HCT116 (cell line): ENCODE measurements around the gene KDM2B. TPM values are rescaled to one million over a fixed set of nuclear protein-coding genes. Genes with fewer than 3 reads are reported as not detected.

Source experiments
- ATAC-seq: fragments of 200-7000 bp; cut with Tn5 transposase; 2 replicates; pipeline ENCODE4 v1.9.1; 2020; ENCODE audit warnings: mild to moderate bottlenecking, moderate library complexity
- BruUV-seq: library from RNA; stranded (reverse); fragments of 400-500 nt; replicated peaks from 2 replicates; lab custom pipeline; 2021; lab: Mats Ljungman, UMichigan
- CTCF ChIA-PET: fragments of 300-600 bp; sonication (Branson Sonifier 250); formaldehyde crosslinking; loops from one replicate; lab custom pipeline; 2021; ENCODE audit warnings: antibody characterized with exemption; lab: Charles Lee
- POLR2A ChIA-PET: fragments of 300-600, 350-600 bp; sonication (Branson Sonifier 250); formaldehyde crosslinking; loops from one replicate; lab custom pipeline; 2021; ENCODE audit warnings: antibody characterized with exemption; lab: Charles Lee
- RAD21 ChIA-PET, 2 experiments: fragments of 300-600 bp; sonication (Branson Sonifier 250); formaldehyde crosslinking; loops; one replicate each; lab custom pipeline; 2023; ENCODE audit warnings: low total read pairs in 2 of 2; ENCODE audit not compliant: uncharacterized antibody in 2 of 2, unreplicated experiment in 2 of 2, low non-redundant PET in 1 of 2; lab: Charles Lee
- DNase-seq: peaks from one replicate; pipeline ENCODE4 v3.0.0-alpha.2; 2010; ENCODE audit warnings: low read depth, low spot score
- H2AFZ ChIP-seq: fragments of 200-600 bp; shearing (Covaris generic), sonication (generic); 2 replicates; pipeline ENCODE4 v1.6.1; 2017; ENCODE audit warnings: low read depth, mixed run types, mixed read lengths, antibody characterized with exemption, low read length; ENCODE audit not compliant: poor library complexity, severe bottlenecking
- H3K27ac ChIP-seq: 2 replicates; pipeline ENCODE4 v1.5.1; 2012; ENCODE audit warnings: low read depth, low read length
- H3K27me3 ChIP-seq: fragments of 200-600 bp; sonication (generic); 2 replicates; pipeline ENCODE4 v1.6.1; 2016; ENCODE audit warnings: mixed run types, low read length, mixed read lengths; ENCODE audit not compliant: insufficient read depth
- H3K36me3 ChIP-seq, 2 experiments: fragments of 200-500 bp in 1 of 2; fragments of 200-600 bp in 1 of 2; sonication (Bioruptor generic) in 1 of 2; sonication (generic) in 1 of 2; 2 replicates each; pipeline versions ENCODE4 v1.5.1 to v1.6.1; 2014 to 2016; ENCODE audit warnings: low read length in 2 of 2, inconsistent platforms in 1 of 2, mixed read lengths in 1 of 2, mixed run types in 1 of 2; ENCODE audit not compliant: insufficient read depth in 2 of 2, control insufficient read depth in 1 of 2
- H3K4me1 ChIP-seq, 2 experiments: fragments of 200-600 bp in 1 of 2; sonication (generic) in 1 of 2; 2 replicates each; pipeline versions ENCODE4 v1.5.1 to v1.6.1; 2012 to 2017; ENCODE audit warnings: low read length in 2 of 2, inconsistent platforms in 1 of 2, mild to moderate bottlenecking in 1 of 2, mixed read lengths in 1 of 2, mixed run types in 1 of 2, moderate library complexity in 1 of 2; ENCODE audit not compliant: insufficient read depth in 2 of 2, control insufficient read depth in 1 of 2
- H3K4me2 ChIP-seq: fragments of 200-600 bp; sonication (generic); 2 replicates; pipeline ENCODE4 v1.6.1; 2017; ENCODE audit warnings: mixed run types, low read length, mixed read lengths
- H3K4me3 ChIP-seq, 2 experiments: fragments of 200-600 bp in 1 of 2; sonication (generic) in 1 of 2; replicated peaks in 1 of 2; 2 replicates each; pipeline ENCODE4 v1.5.1; 2011 to 2016; ENCODE audit warnings: low read length in 2 of 2, control low read depth in 1 of 2, low read depth in 1 of 2, mild to moderate bottlenecking in 1 of 2, mixed read lengths in 1 of 2, mixed run types in 1 of 2
- H3K79me2 ChIP-seq: fragments of 200-600 bp; sonication (generic); 2 replicates; pipeline ENCODE4 v1.6.1; 2017; ENCODE audit warnings: mild to moderate bottlenecking, mixed run types, low read length, moderate library complexity, mixed read lengths; ENCODE audit not compliant: insufficient read depth
- H3K9ac ChIP-seq: fragments of 200-600 bp; sonication (generic); 2 replicates; pipeline ENCODE4 v1.6.1; 2016; ENCODE audit warnings: low read length, mixed read lengths
- H3K9me2 ChIP-seq: fragments of 200-600 bp; sonication (generic), shearing (Covaris generic); 2 replicates; pipeline ENCODE4 v1.6.1; 2017; ENCODE audit warnings: mixed run types, mild to moderate bottlenecking, moderate library complexity; ENCODE audit not compliant: insufficient read depth
- H3K9me3 ChIP-seq, 2 experiments: fragments of 200-500 bp in 1 of 2; fragments of 200-600 bp in 1 of 2; sonication (Bioruptor generic) in 1 of 2; sonication (generic) in 1 of 2; 2 replicates each; pipeline ENCODE4 v1.6.1; 2014 to 2017; ENCODE audit warnings: low read length in 2 of 2, mixed read lengths in 2 of 2, inconsistent platforms in 1 of 2, low read depth in 1 of 2, mild to moderate bottlenecking in 1 of 2, mixed run types in 1 of 2, moderate library complexity in 1 of 2; ENCODE audit not compliant: control insufficient read depth in 1 of 2, insufficient read depth in 1 of 2
- H4K20me1 ChIP-seq: fragments of 200-600 bp; sonication (generic), shearing (Covaris generic); 2 replicates; pipeline ENCODE4 v1.6.1; 2017; ENCODE audit warnings: mixed run types, mild to moderate bottlenecking, moderate library complexity; ENCODE audit not compliant: insufficient read depth
- CBX3 ChIP-seq: IDR thresholded peaks from 2 replicates; pipeline ENCODE4 v1.6.1; 2012; ENCODE audit warnings: low read depth
- CEBPB ChIP-seq: IDR thresholded peaks from 2 replicates; pipeline ENCODE4 v1.6.1; 2012; ENCODE audit warnings: low read depth
- CTCF ChIP-seq, 3 experiments: fragments of 200-600 bp in 1 of 3; sonication (generic) in 1 of 3; IDR thresholded peaks in 2 of 3; conservative IDR thresholded peaks in 1 of 3; 2 replicates each; pipeline ENCODE4 v1.5.1; 2012 to 2017; ENCODE audit warnings: low read depth in 2 of 3, low read length in 2 of 3, antibody characterized with exemption in 1 of 3, borderline replicate concordance in 1 of 3, control low read depth in 1 of 3, mild to moderate bottlenecking in 1 of 3, mixed read lengths in 1 of 3, mixed run types in 1 of 3, moderate library complexity in 1 of 3; ENCODE audit not compliant: insufficient read depth in 1 of 3
- EZH2 ChIP-seq: fragments of 200-600 bp; sonication (generic); IDR thresholded peaks from 2 replicates; pipeline ENCODE4 v1.6.1; 2017; ENCODE audit warnings: antibody characterized with exemption, mixed run types
- EZH2phosphoT487 ChIP-seq: fragments of 200-600 bp; IDR thresholded peaks from 2 replicates; pipeline ENCODE4 v1.6.1; 2018; ENCODE audit warnings: antibody characterized with exemption, borderline replicate concordance
- FOSL1 ChIP-seq: IDR thresholded peaks from 2 replicates; pipeline ENCODE4 v1.6.1; 2012; ENCODE audit warnings: low read depth
- JUND ChIP-seq: IDR thresholded peaks from 2 replicates; pipeline ENCODE4 v1.6.1; 2012
- MAX ChIP-seq: IDR thresholded peaks from 2 replicates; pipeline ENCODE4 v1.6.1; 2012
- RAD21 ChIP-seq: IDR thresholded peaks from 2 replicates; pipeline ENCODE4 v1.6.1; 2012; ENCODE audit warnings: low read depth, mild to moderate bottlenecking
- SIN3A ChIP-seq: IDR thresholded peaks from 2 replicates; pipeline ENCODE4 v1.6.1; 2012; ENCODE audit warnings: low read depth
- SP1 ChIP-seq: IDR thresholded peaks from 2 replicates; pipeline ENCODE4 v1.6.1; 2012; ENCODE audit warnings: low read depth
- SRF ChIP-seq: IDR thresholded peaks from 2 replicates; pipeline ENCODE4 v1.6.1; 2012; ENCODE audit warnings: low read depth
- TCF7L2 ChIP-seq: IDR thresholded peaks from 2 replicates; pipeline ENCODE4 v1.7.0; 2011; ENCODE audit warnings: borderline replicate concordance, inconsistent platforms; ENCODE audit not compliant: insufficient read depth, insufficient read length; ENCODE audit errors: extremely low read depth
- ZBTB33 ChIP-seq: IDR thresholded peaks from 2 replicates; pipeline ENCODE4 v1.6.1; 2011; ENCODE audit warnings: mild to moderate bottlenecking, low read length, moderate library complexity; ENCODE audit not compliant: insufficient replicate concordance; ENCODE audit errors: extremely low read depth
- ZNF274 ChIP-seq: fragments of 200-500 bp; sonication (Bioruptor generic); IDR thresholded peaks from 2 replicates; pipeline ENCODE4 v1.6.1; 2014; ENCODE audit warnings: mild to moderate bottlenecking, low read depth, low read length, inconsistent platforms
- intact Hi-C: fragments of 100-400 bp; cut with micrococcal nuclease; formaldehyde crosslinking; loops from 2 replicates; pipeline ENCODE4 v1.10.0; 2022
- total RNA-seq: library from RNA; stranded (reverse); gene quantifications from one replicate; pipeline ENCODE4 v1.2.1, GENCODE V29; 2021; ENCODE audit not compliant: unreplicated experiment

The KDM2B gene
- total RNA-seq, 1 experiment from 2014 or later: 36.7 TPM

GRCh38 chr12:121495746-121496145 lies 85.1 kb downstream of the KDM2B start:
- Histone ChIP-seq H3K4me2 (no peak overlapping the region), H3K36me3 (no peaks in the 10 kb centered on the region), H4K20me1 (no peaks in the 10 kb centered on the region), H3K9ac (no peak overlapping the region), H3K79me2 (no peaks in the 10 kb centered on the region), H3K27ac (no peak overlapping the region), H3K27me3 (no peaks in the 10 kb centered on the region), H3K9me3 (no peaks in the 10 kb centered on the region), H2AFZ (no peak overlapping the region), H3K4me1 (peaks cover 0 to 5% of the 10 kb centered on the region in 2 experiments; a peak in 2 of 4 replicates), H3K4me3 (no peak overlapping the region), H3K9me2 (no peaks in the 10 kb centered on the region)
- ChIA-PET RAD21 (no interaction called here), CTCF (interaction anchor here (1.2 to 1.5 kb wide), 2 partner anchors 17 to 56 kb away, joined by 3 read pairs; no protein-coding TSS in a partner anchor), POLR2A (no interaction called here)
- ATAC-seq (no peak), DNase-seq (no peak)
- BruUV-seq: no TSS peak
- intact Hi-C loops: no loop called here
- no peak for TF ChIP-seq SP1
- no peak for TF ChIP-seq EZH2
- no peak for TF ChIP-seq CBX3
- no peak for TF ChIP-seq JUND
- no peak for TF ChIP-seq CEBPB
- TF ChIP-seq ZBTB33: no peak
- TF ChIP-seq FOSL1: no peak
- no peak for TF ChIP-seq EZH2phosphoT487
- no peak for TF ChIP-seq SIN3A
- TF ChIP-seq CTCF (IDR thresholded peaks at IDR 0.05 in 2 of 3, conservative IDR thresholded peaks at IDR 0.05 in 1 of 3; ENCODE audit: borderline replicate concordance in 1 of 3, insufficient read depth in 1 of 3, low read depth in 2 of 3, low read length in 2 of 3): no peak
- no peak for TF ChIP-seq MAX
- TF ChIP-seq TCF7L2: no peak
- TF ChIP-seq ZNF274: no peak
- TF ChIP-seq RAD21: no peak
- no peak for TF ChIP-seq SRF
